Trophoblast cell (in vitro differentiated cells and primary cell): ENCODE data around the gene SETD7.

Experiments
- DNase-seq, 2 donors: peaks; one replicate each; pipeline ENCODE4 v3.0.0-alpha.2; 2016
- H2AFZ ChIP-seq: 2 replicates; pipeline ENCODE4 v1.6.1; 2013; ENCODE audit warnings: low read length, moderate library complexity, mild to moderate bottlenecking; ENCODE audit not compliant: insufficient read depth, poor library complexity
- H2AK5ac ChIP-seq: 2 replicates; pipeline ENCODE4 v1.6.1; 2013; ENCODE audit warnings: mild to moderate bottlenecking, low read length
- H2BK120ac ChIP-seq: 2 replicates; pipeline ENCODE4 v1.6.1; 2013; ENCODE audit warnings: low read length, mild to moderate bottlenecking, moderate library complexity; ENCODE audit not compliant: insufficient read depth, poor library complexity
- H2BK12ac ChIP-seq: 2 replicates; pipeline ENCODE4 v1.6.1; 2013; ENCODE audit warnings: mild to moderate bottlenecking, low read length, moderate library complexity
- H2BK5ac ChIP-seq: 2 replicates; pipeline ENCODE4 v1.6.1; 2013; ENCODE audit warnings: low read length, low read depth, moderate library complexity, mild to moderate bottlenecking; ENCODE audit not compliant: poor library complexity
- H3K14ac ChIP-seq: 2 replicates; pipeline ENCODE4 v1.6.1; 2013; ENCODE audit warnings: mild to moderate bottlenecking, low read length
- H3K18ac ChIP-seq: 2 replicates; pipeline ENCODE4 v1.6.1; 2013; ENCODE audit warnings: mild to moderate bottlenecking, low read length
- H3K23ac ChIP-seq: 2 replicates; pipeline ENCODE4 v1.6.1; 2013; ENCODE audit warnings: low read length
- H3K27ac ChIP-seq: 2 replicates; pipeline ENCODE4 v1.5.1; 2013; ENCODE audit warnings: low read depth, mild to moderate bottlenecking, inconsistent platforms, low read length, moderate library complexity
- H3K27me3 ChIP-seq: 2 replicates; pipeline ENCODE4 v1.6.1; 2013; ENCODE audit warnings: inconsistent platforms, mild to moderate bottlenecking, low read length, moderate library complexity; ENCODE audit not compliant: insufficient read depth
- H3K36me3 ChIP-seq, 2 experiments: 1 replicate in 1 of 2; 2 replicates in 1 of 2; pipeline ENCODE4 v1.6.1; 2013; ENCODE audit warnings: low read length in 2 of 2, mild to moderate bottlenecking in 2 of 2, moderate library complexity in 1 of 2; ENCODE audit not compliant: insufficient read depth in 2 of 2, control insufficient read depth in 1 of 2
- H3K4ac ChIP-seq: 2 replicates; pipeline ENCODE4 v1.6.1; 2013; ENCODE audit warnings: low read depth, mild to moderate bottlenecking, low read length, moderate library complexity
- H3K4me1 ChIP-seq, 2 experiments: 1 replicate in 1 of 2; 2 replicates in 1 of 2; pipeline ENCODE4 v1.6.1; 2013; ENCODE audit warnings: low read length in 2 of 2, mild to moderate bottlenecking in 2 of 2, moderate library complexity in 1 of 2; ENCODE audit not compliant: insufficient read depth in 2 of 2, control insufficient read depth in 1 of 2
- H3K4me2 ChIP-seq: 2 replicates; pipeline ENCODE4 v1.6.1; 2013; ENCODE audit warnings: inconsistent platforms, mild to moderate bottlenecking, low read length, moderate library complexity
- H3K4me3 ChIP-seq: 2 replicates; pipeline ENCODE4 v1.5.1; 2013; ENCODE audit warnings: mild to moderate bottlenecking, low read depth, low read length, inconsistent platforms
- H3K79me1 ChIP-seq: one replicate; pipeline ENCODE4 v1.6.1; 2013; ENCODE audit warnings: low read length
- H3K79me2 ChIP-seq: 2 replicates; pipeline ENCODE4 v1.6.1; 2013; ENCODE audit warnings: low read length, mild to moderate bottlenecking; ENCODE audit not compliant: control insufficient read depth, insufficient read depth, poor library complexity
- H3K9ac ChIP-seq: 2 replicates; pipeline ENCODE4 v1.6.1; 2013; ENCODE audit warnings: mild to moderate bottlenecking, low read length
- H3K9me3 ChIP-seq: 2 replicates; pipeline ENCODE4 v1.6.1; 2013; ENCODE audit warnings: low read depth, mild to moderate bottlenecking, control low read depth, inconsistent platforms, low read length; ENCODE audit not compliant: insufficient read depth
- H4K12ac ChIP-seq: 2 replicates; pipeline ENCODE4 v1.6.1; 2013; ENCODE audit warnings: low read depth, mild to moderate bottlenecking, low read length, moderate library complexity
- H4K8ac ChIP-seq: 2 replicates; pipeline ENCODE4 v1.6.1; 2013; ENCODE audit warnings: low read depth, mild to moderate bottlenecking, low read length, moderate library complexity
- H4K91ac ChIP-seq: one replicate; pipeline ENCODE4 v1.6.1; 2013; ENCODE audit warnings: low read depth, mild to moderate bottlenecking, low read length, moderate library complexity
- WGBS: extraction: QIAGEN DNeasy Blood & Tissue Kit; methylation state at CpG from one replicate; pipeline ENCODE4 v1.1.7; 2013; ENCODE audit warnings: missing lambda C conversion rate; ENCODE audit not compliant: insufficient read length, insufficient coverage; ENCODE audit errors: extremely low coverage; 5-methylcytosine and 5-hydroxymethylcytosine counted together

Gene SETD7

DNA sequence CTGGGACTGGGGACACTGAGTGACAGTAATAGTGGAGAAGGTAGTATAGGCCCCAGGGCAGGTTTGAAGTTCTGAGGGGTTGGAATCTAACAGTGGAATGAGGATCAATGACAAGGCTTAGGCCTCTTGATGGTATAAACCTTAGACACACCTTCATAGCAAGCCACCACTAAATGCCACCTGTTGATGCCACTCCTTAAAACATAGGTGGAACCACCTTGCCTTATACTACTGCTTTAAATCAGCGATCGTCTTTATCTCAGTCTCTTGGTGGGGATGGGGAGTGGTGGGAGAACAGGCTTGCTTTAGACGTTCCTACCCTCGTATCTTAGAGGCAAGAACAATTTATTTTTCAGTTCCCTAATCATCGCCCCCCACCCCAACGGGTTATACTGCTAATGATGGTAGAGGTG, 100.9 kb downstream of the SETD7 start:
- no peak overlapping the region for H3K18ac ChIP-seq
- WGBS: no CpG with 5 or more reads among the region's 6 CpGs

GRCh38 chr4:139454111-139455045, 101.6 kb downstream of the SETD7 start, which contains the start of gene RAB33B:
Gene RAB33B, plus strand, starts transcription at chr4:139454121. Its CDS starts 75 bp downstream, at chr4:139454196.
- peak within 1 kb of the TSS; percentile 94 for H3K18ac ChIP-seq
- peaks cover 9 to 11% of the 10 kb centered on the region in 2 experiments for H3K4me1 ChIP-seq
- WGBS: no CpG with 5 or more reads among the region's 46 CpGs
- H3K4me3 ChIP-seq: peak within 1 kb of the TSS; percentile 92
- H3K14ac ChIP-seq: peak within 1 kb of the TSS; percentile 97
- peak within 1 kb of the TSS; percentile 95 for H2BK120ac ChIP-seq
- no peaks in the 10 kb centered on the region for H3K36me3 ChIP-seq
- H4K8ac ChIP-seq: peak within 1 kb of the TSS; percentile 92
- DNase-seq: peak in 1 of 2 donors; percentile 94
- H3K4me2 ChIP-seq: peak within 1 kb of the TSS; percentile 82
- peak within 1 kb of the TSS; percentile 95 for H2AFZ ChIP-seq
- H3K79me2 ChIP-seq: peaks cover 12% of the 10 kb centered on the region
- peak within 1 kb of the TSS; percentile 92 for H3K9ac ChIP-seq
- peaks cover 11% of the 10 kb centered on the region for H3K79me1 ChIP-seq
- no peaks in the 10 kb centered on the region for H3K27me3 ChIP-seq
- peak within 1 kb of the TSS; percentile 93 for H4K91ac ChIP-seq
- H2AK5ac ChIP-seq: peak within 1 kb of the TSS; percentile 34
- peak within 1 kb of the TSS; percentile 94 for H2BK5ac ChIP-seq
- no peak within 1 kb of the TSS for H3K23ac ChIP-seq
- H3K27ac ChIP-seq: peak within 1 kb of the TSS; percentile 99
- peak within 1 kb of the TSS; percentile 68 for H3K4ac ChIP-seq
- peaks cover 1% of the 10 kb centered on the region for H3K9me3 ChIP-seq
- H4K12ac ChIP-seq: peak within 1 kb of the TSS; percentile 96
- H2BK12ac ChIP-seq: peak within 1 kb of the TSS; percentile 30

More for the DNA sequence above, 100.9 kb downstream of the SETD7 start:
- H2AFZ ChIP-seq: no peak overlapping the region
- peaks cover 9 to 11% of the 10 kb centered on the region in 2 experiments for H3K4me1 ChIP-seq
- no peak overlapping the region for H2BK120ac ChIP-seq
- peak overlapping the region; percentile 61 for H3K23ac ChIP-seq
- no peak overlapping the region for H3K27ac ChIP-seq
- H3K4me3 ChIP-seq: no peak overlapping the region
- no peak overlapping the region for H3K9ac ChIP-seq
- no peaks in the 10 kb centered on the region for H3K36me3 ChIP-seq
- peaks cover 14% of the 10 kb centered on the region for H3K79me2 ChIP-seq
- H3K79me1 ChIP-seq: peaks cover 11% of the 10 kb centered on the region
- no peak for DNase-seq
- H4K8ac ChIP-seq: no peak overlapping the region
- peaks cover 1% of the 10 kb centered on the region for H3K9me3 ChIP-seq
- no peaks in the 10 kb centered on the region for H3K27me3 ChIP-seq
- H4K91ac ChIP-seq: no peak overlapping the region
- H2AK5ac ChIP-seq: no peak overlapping the region
- H3K14ac ChIP-seq: no peak overlapping the region
- no peak overlapping the region for H4K12ac ChIP-seq
- H3K4me2 ChIP-seq: peak overlapping the region; percentile 82
- H2BK12ac ChIP-seq: no peak overlapping the region
- H2BK5ac ChIP-seq: no peak overlapping the region
- peak overlapping the region; percentile 43 for H3K4ac ChIP-seq

- peak overlapping the region; percentile 96 for H4K12ac ChIP-seq
- H3K79me2 ChIP-seq: peaks cover 10% of the 10 kb centered on the region
- H3K79me1 ChIP-seq: peaks cover 11% of the 10 kb centered on the region
- peak overlapping the region; percentile 93 for H4K91ac ChIP-seq
- peak; percentile 97 to 98 for DNase-seq
- peak overlapping the region; percentile 44 for H3K4ac ChIP-seq
- H3K9me3 ChIP-seq: peaks cover 1% of the 10 kb centered on the region
- H3K23ac ChIP-seq: no peak overlapping the region
- H3K18ac ChIP-seq: peak overlapping the region; percentile 94
- peak overlapping the region; percentile 99 for H3K27ac ChIP-seq
- no peaks in the 10 kb centered on the region for H3K36me3 ChIP-seq
- peak overlapping the region; percentile 92 for H4K8ac ChIP-seq
- no CpG with 5 or more reads among the region's 76 CpGs for WGBS
- no peaks in the 10 kb centered on the region for H3K27me3 ChIP-seq
- peak overlapping the region; percentile 92 for H3K9ac ChIP-seq
- H3K4me3 ChIP-seq: peak overlapping the region; percentile 92
- peak overlapping the region; percentile 95 for H2BK120ac ChIP-seq
- H2AK5ac ChIP-seq: no peak overlapping the region
- peaks cover 7 to 8% of the 10 kb centered on the region in 2 experiments for H3K4me1 ChIP-seq
- H3K4me2 ChIP-seq: peak overlapping the region; percentile 67
- H2AFZ ChIP-seq: peak overlapping the region; percentile 95
- H2BK5ac ChIP-seq: peak overlapping the region; percentile 94
- H2BK12ac ChIP-seq: no peak overlapping the region
- peak overlapping the region; percentile 97 for H3K14ac ChIP-seq
Observed at GRCh38 chr4:139453371-139454110, 102.5 kb downstream of the SETD7 start.

DNA sequence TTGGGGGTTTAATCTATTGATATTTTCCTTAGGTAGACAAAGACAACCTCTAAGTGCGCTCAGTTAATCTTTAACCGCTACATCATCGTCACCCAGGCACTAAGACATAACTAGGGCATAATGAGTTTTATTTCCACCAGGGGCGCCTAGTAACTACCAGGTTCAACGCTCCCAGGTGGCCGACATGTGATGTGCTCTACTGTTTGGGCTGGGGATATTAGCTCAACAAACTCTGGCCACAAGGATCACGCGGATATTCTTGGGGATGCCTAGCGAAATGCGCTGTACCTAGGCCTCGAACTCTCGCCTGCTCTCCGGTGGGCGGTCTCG, 103.0 kb downstream of the SETD7 start:
- peak overlapping the region; percentile 91 for H3K14ac ChIP-seq
- H3K23ac ChIP-seq: no peak overlapping the region
- peak overlapping the region; percentile 59 for H2BK5ac ChIP-seq
- no peak overlapping the region for H2BK12ac ChIP-seq
- H3K36me3 ChIP-seq: no peaks in the 10 kb centered on the region
- H3K9me3 ChIP-seq: peaks cover 1% of the 10 kb centered on the region
- peaks cover 7 to 8% of the 10 kb centered on the region in 2 experiments for H3K4me1 ChIP-seq
- H3K4me2 ChIP-seq: peak overlapping the region; percentile 67
- H3K4me3 ChIP-seq: peak overlapping the region; percentile 92
- H2AK5ac ChIP-seq: no peak overlapping the region
- peak overlapping the region; percentile 61 for H4K12ac ChIP-seq
- H3K18ac ChIP-seq: peak overlapping the region; percentile 73
- H2BK120ac ChIP-seq: peak overlapping the region; percentile 74
- H3K4ac ChIP-seq: peak overlapping the region; percentile 44
- H4K8ac ChIP-seq: peak overlapping the region; percentile 83
- peak overlapping the region; percentile 92 for H3K9ac ChIP-seq
- H3K79me1 ChIP-seq: peaks cover 11% of the 10 kb centered on the region
- no peaks in the 10 kb centered on the region for H3K27me3 ChIP-seq
- WGBS: no CpG with 5 or more reads among the region's 15 CpGs
- peak overlapping the region; percentile 99 for H3K27ac ChIP-seq
- peaks cover 10% of the 10 kb centered on the region for H3K79me2 ChIP-seq
- peak; percentile 68 to 80 for DNase-seq
- peak overlapping the region; percentile 85 for H2AFZ ChIP-seq
- peak overlapping the region; percentile 78 for H4K91ac ChIP-seq
